GM12875 (cell line): ENCODE results near the gene L1CAM.
A peak's percentile ranks its signal among the peaks of the same experiment; 100 is the strongest.

Source experiments
- H3K4me3 ChIP-seq: one replicate; pipeline ENCODE4 v1.5.1; 2011; ENCODE audit warnings: low read depth, low read length, control low read depth
- CTCF ChIP-seq: IDR thresholded peaks from 2 replicates; pipeline ENCODE4 v1.5.1; 2011; ENCODE audit warnings: low read depth, mild to moderate bottlenecking, control low read depth, inconsistent platforms, low read length, moderate library complexity, borderline replicate concordance; ENCODE audit not compliant: insufficient read depth

L1CAM gene

GRCh38 chrX:153922932-153923857 is 37.2 kb upstream of the L1CAM start:
- no peak overlapping the region for H3K4me3 ChIP-seq
- TF ChIP-seq CTCF, result peak; percentile 56; the same call in 1 of the 2 replicates

- no peak overlapping the region for H3K4me3 ChIP-seq
- TF ChIP-seq CTCF, result no peak
Measured at GRCh38 chrX:153921511-153922446, 35.8 kb upstream of the L1CAM start.

- no peak overlapping the region for H3K4me3 ChIP-seq
- no peak for TF ChIP-seq CTCF
Measured at GRCh38 chrX:153921070-153921469, 35.1 kb upstream of the L1CAM start.

GRCh38 chrX:153920546-153920945 is 34.6 kb upstream of the L1CAM start:
- no peak for TF ChIP-seq CTCF
- H3K4me3 ChIP-seq, result no peak overlapping the region

GRCh38 chrX:153919281-153919680 is 33.3 kb upstream of the L1CAM start:
- H3K4me3 ChIP-seq, result no peak overlapping the region
- no peak for TF ChIP-seq CTCF

GRCh38 chrX:153917869-153918268 is 31.9 kb upstream of the L1CAM start:
- TF ChIP-seq CTCF, result no peak
- no peak overlapping the region for H3K4me3 ChIP-seq

- H3K4me3 ChIP-seq, result no peak overlapping the region
- no peak for TF ChIP-seq CTCF
Measured at GRCh38 chrX:153913701-153914100, 27.7 kb upstream of the L1CAM start.
